ENCODE measurements around the gene EPS8.

- no peak for TF ChIP-seq CTCF (IDR thresholded peaks at IDR 0.05)
- no peak for TF ChIP-seq SIN3A (IDR thresholded peaks at IDR 0.05; ENCODE audit: borderline replicate concordance, insufficient read depth, low read depth, low read length)
- no peak for TF ChIP-seq POLR2AphosphoS5 (IDR thresholded peaks at IDR 0.05; ENCODE audit: low read depth, low read length)
- no peak for TF ChIP-seq TCF7L2 (IDR thresholded peaks at IDR 0.05; ENCODE audit: low read depth, low read length)
These were observed 11.1 kb upstream of the EPS8 start for GRCh38 chr12:15800278-15800677.
